ENCODE measurements around the gene TMEM255B. TPM values are rescaled to one million over a fixed set of nuclear protein-coding genes. Genes with fewer than 3 reads are reported as not detected.

Gene TMEM255B
- total and polyA plus RNA-seq, 2 of the 4 experiments (the other 2 are of a cell fraction) = 0.36 to 0.94 TPM

DNA sequence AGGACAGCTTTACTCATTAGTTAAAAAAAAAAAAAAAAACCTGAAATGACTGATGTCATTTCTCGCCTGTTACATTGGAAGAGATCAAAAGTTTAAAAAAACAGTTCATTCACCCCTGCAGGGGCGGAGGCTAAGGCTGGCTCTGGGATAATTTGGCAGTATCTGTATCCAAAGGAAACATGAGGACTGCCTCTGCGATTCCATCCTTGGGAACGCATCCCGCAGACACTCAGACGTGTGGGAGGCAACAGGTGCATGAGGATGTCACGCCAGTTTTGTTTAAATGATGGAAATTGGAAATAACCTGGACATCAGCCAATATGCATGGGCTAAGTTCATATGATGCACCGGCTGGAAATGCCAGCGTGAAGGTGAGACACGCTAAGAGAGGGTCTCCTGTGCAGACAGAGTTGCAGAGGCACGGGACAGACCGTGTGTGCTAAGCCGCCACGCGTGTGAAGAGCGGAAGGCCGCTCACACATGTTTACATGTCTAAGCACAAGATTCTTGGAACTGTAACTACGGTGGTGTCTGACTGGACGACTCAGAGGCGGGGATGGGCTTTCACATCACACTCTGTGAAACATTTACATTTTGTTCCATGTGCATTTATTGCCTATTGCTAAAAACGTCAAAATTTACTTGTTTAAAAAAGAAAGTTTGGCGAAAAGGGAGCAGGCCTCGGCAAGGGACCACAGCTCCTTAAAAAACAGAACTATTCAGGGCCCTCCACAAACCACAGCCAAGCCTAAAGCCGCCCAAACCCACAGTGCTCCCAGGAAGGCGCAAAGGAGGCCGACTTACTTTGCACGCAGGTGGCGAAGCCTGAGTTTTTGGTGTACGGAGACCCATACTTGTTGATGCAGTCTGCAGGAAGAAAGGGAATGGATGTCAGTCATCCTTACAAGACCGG lies 87.0 kb downstream of the TMEM255B start:
- Histone ChIP-seq H3K23ac (ENCODE audit: low read depth, low read length) (no peak overlapping the region), H3K56ac (ENCODE audit: extremely low read depth, insufficient read depth, low read length) (no peak overlapping the region), H2BK15ac (ENCODE audit: low read depth, low read length) (no peak overlapping the region), H3K9me3 (ENCODE audit: control insufficient read depth, insufficient read depth, low read length) (no peaks in the 10 kb centered on the region), H2AK5ac (ENCODE audit: low read depth, low read length) (no peak overlapping the region), H3K27me3 (ENCODE audit: control insufficient read depth, insufficient read depth, low read length) (no peaks in the 10 kb centered on the region), H3K4me1 (ENCODE audit: control insufficient read depth, insufficient read depth, low read length) (peaks cover 25% of the 10 kb centered on the region), H3K9ac (ENCODE audit: low read depth, low read length) (no peak overlapping the region), H3K14ac (replicated peaks; ENCODE audit: low read depth, low read length) (no peak overlapping the region), H2BK5ac (ENCODE audit: low read depth, low read length, poor library complexity, severe bottlenecking) (peak overlapping the region; percentile 14), H3K79me1 (ENCODE audit: low read depth in 1 of 2, low read length in 2 of 2) (peaks cover 50 to 96% of the 10 kb centered on the region in 2 experiments), H4K8ac (ENCODE audit: low read depth in 2 of 2, low read length in 2 of 2) (no peak overlapping the region; a peak in 1 of 4 replicates), H4K20me1 (ENCODE audit: insufficient read depth, low read length) (peaks cover 93% of the 10 kb centered on the region), H2AK9ac (replicated peaks; ENCODE audit: low read depth, low read length, poor library complexity) (peak overlapping the region; percentile 46), H3K4me2 (ENCODE audit: low read depth, low read length) (no peak overlapping the region), H3K4me3 (ENCODE audit: insufficient read depth, low read depth, low read length) (no peak overlapping the region), H3K36me3 (ENCODE audit: control insufficient read depth, insufficient read depth, low read length) (peaks cover 60% of the 10 kb centered on the region), H4K91ac (ENCODE audit: insufficient read depth, low read depth, low read length) (no peak overlapping the region), H2BK20ac (ENCODE audit: low read depth, low read length) (no peak overlapping the region), H4K5ac (ENCODE audit: low read depth, low read length) (no peak overlapping the region), H3K9me1 (ENCODE audit: insufficient read depth, low read length) (peaks cover 43% of the 10 kb centered on the region), H3K4ac (ENCODE audit: low read depth, low read length) (no peak overlapping the region), H2BK120ac (ENCODE audit: low read depth, low read length) (no peak overlapping the region), H3K18ac (ENCODE audit: low read depth, low read length) (no peak overlapping the region), H2AFZ (replicated peaks; ENCODE audit: low read length, poor library complexity) (no peak overlapping the region), H3K27ac (ENCODE audit: insufficient read depth, low read length) (no peak overlapping the region)
- WGBS, 2 experiments (ENCODE audit: extremely low coverage in 2 of 2, insufficient read length in 1 of 2) = 96% methylated on average over 17 of the region's 30 CpGs; no CpG with 5 or more reads in 1 of the 2 experiments
- TF ChIP-seq RFX5 (IDR thresholded peaks at IDR 0.05; ENCODE audit: low read depth, low read length) = no peak
- TF ChIP-seq MAFK (IDR thresholded peaks at IDR 0.05; ENCODE audit: low read depth, low read length) = no peak
- TF ChIP-seq SMC3 (IDR thresholded peaks at IDR 0.05; ENCODE audit: low read depth, low read length) = no peak
- TF ChIP-seq MXI1 (IDR thresholded peaks at IDR 0.05; ENCODE audit: borderline replicate concordance, low read depth, low read length) = no peak
- TF ChIP-seq, protein P1, sequence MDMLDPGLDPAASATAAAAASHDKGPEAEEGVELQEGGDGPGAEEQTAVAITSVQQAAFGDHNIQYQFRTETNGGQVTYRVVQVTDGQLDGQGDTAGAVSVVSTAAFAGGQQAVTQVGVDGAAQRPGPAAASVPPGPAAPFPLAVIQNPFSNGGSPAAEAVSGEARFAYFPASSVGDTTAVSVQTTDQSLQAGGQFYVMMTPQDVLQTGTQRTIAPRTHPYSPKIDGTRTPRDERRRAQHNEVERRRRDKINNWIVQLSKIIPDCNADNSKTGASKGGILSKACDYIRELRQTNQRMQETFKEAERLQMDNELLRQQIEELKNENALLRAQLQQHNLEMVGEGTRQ (IDR thresholded peaks at IDR 0.05; ENCODE audit: low read depth, low read length) = no peak
- no peak for TF ChIP-seq POLR2A (IDR thresholded peaks at IDR 0.05; ENCODE audit: low read depth, low read length)
- TF ChIP-seq CEBPB (IDR thresholded peaks at IDR 0.05; ENCODE audit: low read depth, low read length) = no peak
- no peak for TF ChIP-seq BHLHE40 (IDR thresholded peaks at IDR 0.05; ENCODE audit: low read depth, low read length)
- no peak for TF ChIP-seq FOS (IDR thresholded peaks at IDR 0.05; ENCODE audit: low read depth, low read length)
- DNase-seq (no peak), ATAC-seq (ENCODE audit: low read depth) (no peak)
- in situ Hi-C loops (cut with MboI; ENCODE audit: low sequenced_read_pairs) (no loop called here), intact Hi-C loops (cut with micrococcal nuclease) (no loop called here), dilution Hi-C loops (cut with HindIII; ENCODE audit: low sequenced_read_pairs, unreplicated experiment) (no loop called here)
- ChIA-PET POLR2A (ENCODE audit: unreplicated experiment) (no interaction called here), CTCF (no interaction called here)
- no TSS peak for BruUV-seq (replicated peaks)

All from IMR-90 (cell line).